Effector CD8-positive, alpha-beta T cell (primary cell): ENCODE measurements around the gene SLC1A4.

Source experiments
- DNase-seq: peaks from one replicate; lab custom pipeline; 2025; lab: John Stamatoyannopoulos, UW

SLC1A4 gene

DNA sequence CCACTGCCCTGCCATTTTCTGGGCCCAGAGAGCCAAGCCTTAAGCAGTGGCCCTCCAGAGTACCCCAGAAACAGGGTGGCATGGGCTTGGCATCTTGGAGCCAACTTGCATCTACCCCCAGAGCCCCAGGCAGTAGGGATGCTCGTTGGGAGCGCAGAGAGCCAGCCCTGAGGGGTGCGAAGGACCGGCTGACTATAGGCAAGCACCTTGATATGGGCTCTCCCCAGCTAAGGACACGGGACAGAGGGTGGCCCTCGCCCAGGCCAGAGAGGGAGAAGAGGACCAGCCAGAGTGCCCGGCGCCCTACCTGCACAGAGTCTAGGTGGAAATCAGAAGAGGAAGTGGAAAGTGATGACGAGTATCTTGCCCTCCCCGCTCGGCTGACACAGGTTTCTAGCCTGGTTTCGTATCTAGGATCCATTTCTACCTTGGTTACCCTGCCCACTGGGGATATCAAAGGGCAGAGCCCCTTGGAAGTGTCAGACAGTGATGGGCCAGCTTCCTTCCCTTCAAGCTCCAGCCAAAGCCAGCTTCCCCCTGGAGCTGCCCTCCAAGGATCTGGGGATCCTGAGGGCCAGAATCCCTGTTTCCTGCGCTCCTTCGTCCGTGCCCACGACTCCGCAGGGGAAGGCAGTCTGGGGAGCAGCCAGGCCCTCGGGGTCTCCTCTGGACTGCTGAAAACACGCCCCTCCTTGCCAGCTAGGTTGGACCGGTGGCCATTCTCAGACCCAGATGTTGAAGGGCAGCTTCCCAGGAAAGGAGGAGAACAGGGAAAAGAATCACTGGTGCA, 83.2 kb downstream of the SLC1A4 start:
- no peak for DNase-seq
